Adipocyte (in vitro differentiated cells): ENCODE results near the gene MGRN1.

Experiments used
- DNase-seq: peaks from one replicate; pipeline ENCODE4 v3.0.0-alpha.2; 2015; ENCODE audit warnings: low read depth
- H3K27me3 ChIP-seq: replicated peaks from 2 replicates; pipeline ENCODE4 v1.7.0; 2013; ENCODE audit warnings: mild to moderate bottlenecking, low read length, moderate library complexity; ENCODE audit not compliant: control insufficient read depth, insufficient read depth
- H3K36me3 ChIP-seq: 2 replicates; pipeline ENCODE4 v1.7.0; 2013; ENCODE audit warnings: low read length, mild to moderate bottlenecking, moderate library complexity; ENCODE audit not compliant: control insufficient read depth, insufficient read depth, severe bottlenecking
- H3K4me1 ChIP-seq: 2 replicates; pipeline ENCODE4 v1.7.0; 2013; ENCODE audit warnings: mild to moderate bottlenecking, low read length, moderate library complexity; ENCODE audit not compliant: control insufficient read depth, insufficient read depth
- H3K4me3 ChIP-seq: 2 replicates; pipeline ENCODE4 v1.7.0; 2013; ENCODE audit warnings: mild to moderate bottlenecking, low read length, moderate library complexity
- H3K9ac ChIP-seq: 2 replicates; pipeline ENCODE4 v1.7.0; 2013; ENCODE audit warnings: mild to moderate bottlenecking, low read length, moderate library complexity
- H3K9me3 ChIP-seq: 2 replicates; pipeline ENCODE4 v1.7.0; 2013; ENCODE audit warnings: mild to moderate bottlenecking, low read length, moderate library complexity; ENCODE audit not compliant: control insufficient read depth

Gene MGRN1

DNA sequence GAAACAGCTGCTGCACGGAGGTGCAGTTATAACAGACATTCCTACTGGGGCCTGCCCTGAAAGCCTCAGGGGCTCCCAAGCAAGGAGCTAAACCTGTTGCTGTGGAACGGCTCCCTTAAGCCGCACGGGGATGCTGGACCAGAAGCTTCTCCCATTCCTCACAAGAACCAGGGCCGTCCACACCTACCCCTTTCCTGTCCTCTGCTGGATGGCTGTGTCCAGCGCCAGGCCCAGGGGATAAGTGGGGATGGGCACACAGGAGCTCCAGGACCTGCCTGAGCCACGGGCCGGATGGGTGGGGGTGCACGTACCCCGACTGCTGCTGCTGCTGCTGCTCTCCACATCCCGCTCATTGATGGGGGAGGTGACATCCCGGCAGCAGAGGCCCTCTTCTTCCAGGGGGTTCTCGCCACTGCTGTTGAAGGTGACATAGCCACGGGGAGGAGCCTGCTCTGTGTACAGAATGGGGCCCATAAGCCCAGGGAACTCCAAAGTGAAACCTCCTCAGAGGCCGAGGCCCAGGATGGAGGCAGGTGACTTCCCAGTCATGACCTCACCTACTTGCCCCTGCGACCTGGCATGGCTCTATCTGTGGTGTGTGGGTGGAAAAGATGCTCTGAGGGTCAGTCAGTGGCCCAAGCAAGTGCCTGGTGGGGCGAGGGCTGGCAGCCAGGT lies 77.3 kb downstream of the MGRN1 start:
- no peak overlapping the region for H3K9ac ChIP-seq
- no peaks in the 10 kb centered on the region for H3K4me1 ChIP-seq
- H3K4me3 ChIP-seq = no peak overlapping the region
- no peaks in the 10 kb centered on the region for H3K9me3 ChIP-seq
- DNase-seq = no peak
- no peaks in the 10 kb centered on the region for H3K27me3 ChIP-seq
- peaks cover 65% of the 10 kb centered on the region for H3K36me3 ChIP-seq

DNA sequence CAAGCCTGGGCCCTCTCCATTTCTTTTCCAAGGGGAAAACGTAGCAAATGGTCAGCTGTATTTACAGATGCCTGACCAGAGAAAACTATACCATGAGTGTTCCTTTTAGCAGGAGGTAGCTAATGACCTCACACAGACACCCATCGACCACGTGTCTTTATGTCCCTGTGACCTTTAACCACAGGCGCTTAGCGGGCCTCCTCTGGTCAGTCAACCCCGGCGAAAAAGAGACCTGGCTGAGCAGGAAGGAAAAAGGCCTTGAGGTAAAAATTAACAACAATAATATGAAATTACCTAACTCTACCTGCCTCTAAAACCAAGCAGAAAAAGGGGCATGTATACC lies 77.8 kb downstream of the MGRN1 start:
- H3K9ac ChIP-seq = no peak overlapping the region
- H3K4me3 ChIP-seq = no peak overlapping the region
- H3K36me3 ChIP-seq = peaks cover 65% of the 10 kb centered on the region
- H3K27me3 ChIP-seq = no peaks in the 10 kb centered on the region
- no peak for DNase-seq
- H3K9me3 ChIP-seq = no peaks in the 10 kb centered on the region
- H3K4me1 ChIP-seq = no peaks in the 10 kb centered on the region

DNA sequence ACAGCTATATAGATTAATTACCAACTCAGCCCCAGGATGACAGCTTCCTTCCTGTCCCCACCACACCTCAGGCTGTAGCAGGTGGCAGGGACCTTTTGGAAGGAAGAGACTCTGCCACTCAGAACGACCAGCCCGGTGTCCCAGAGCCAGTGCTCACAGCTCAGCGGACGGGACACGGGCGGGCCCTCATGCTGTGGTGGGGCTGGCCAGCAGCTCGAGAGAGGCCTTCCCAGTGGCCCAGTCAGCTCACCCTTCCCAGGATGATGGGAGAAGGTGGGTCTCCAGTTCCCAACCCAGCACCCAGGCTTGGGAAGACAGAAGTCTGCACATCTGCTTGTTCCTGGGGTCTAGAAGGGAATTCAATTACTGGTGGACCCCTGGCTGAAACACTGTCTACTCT lies 79.3 kb downstream of the MGRN1 start:
- DNase-seq = no peak
- H3K36me3 ChIP-seq = peaks cover 58% of the 10 kb centered on the region

DNA sequence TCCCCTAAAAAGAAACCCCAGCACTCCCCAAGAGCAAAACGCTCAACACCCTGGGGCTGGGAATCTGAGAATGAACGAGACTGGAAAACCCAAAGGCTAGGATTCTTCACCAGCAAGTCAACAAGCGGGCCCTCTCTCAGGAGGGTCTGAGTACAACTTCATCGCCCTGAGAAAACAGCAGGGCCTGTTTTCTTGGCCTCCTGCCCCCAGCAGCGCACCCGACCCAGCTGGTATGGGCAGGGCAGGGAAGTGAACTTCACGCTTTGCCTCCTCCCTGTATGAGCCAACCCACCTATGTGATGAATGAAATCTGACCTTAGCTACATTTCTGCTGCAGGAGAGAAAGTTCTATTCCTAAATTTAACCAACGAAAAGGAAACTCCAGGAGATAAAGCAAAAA lies 79.9 kb downstream of the MGRN1 start:
- peaks cover 52% of the 10 kb centered on the region for H3K36me3 ChIP-seq

More for the DNA sequence above, 79.3 kb downstream of the MGRN1 start:
- no peak overlapping the region for H3K9ac ChIP-seq
- H3K9me3 ChIP-seq = no peaks in the 10 kb centered on the region
- H3K4me1 ChIP-seq = no peaks in the 10 kb centered on the region
- no peaks in the 10 kb centered on the region for H3K27me3 ChIP-seq
- no peak overlapping the region for H3K4me3 ChIP-seq

DNA sequence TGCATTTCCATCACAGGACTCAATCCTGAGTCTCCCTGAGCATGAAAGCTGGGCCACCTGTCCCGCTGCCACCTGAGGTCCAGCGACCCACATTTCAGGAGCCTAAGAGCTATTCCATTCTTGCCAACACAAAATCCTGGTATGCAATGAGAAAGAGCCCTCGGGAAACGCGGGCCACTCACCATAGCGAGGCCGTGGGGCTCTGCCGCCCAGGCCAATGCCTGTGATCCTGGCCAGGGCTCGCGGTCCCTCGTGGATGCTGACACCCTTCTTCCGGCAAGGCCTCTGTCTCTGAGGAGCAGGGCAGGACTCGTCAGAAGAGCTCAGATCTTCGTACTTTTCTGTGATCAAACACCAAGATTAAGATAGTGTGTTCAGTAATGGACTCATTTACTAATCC lies 80.3 kb downstream of the MGRN1 start:
- peaks cover 50% of the 10 kb centered on the region for H3K36me3 ChIP-seq
- no peak overlapping the region for H3K4me3 ChIP-seq
- no peak overlapping the region for H3K9ac ChIP-seq
- H3K4me1 ChIP-seq = no peaks in the 10 kb centered on the region
- H3K9me3 ChIP-seq = no peaks in the 10 kb centered on the region
- no peak for DNase-seq
- no peaks in the 10 kb centered on the region for H3K27me3 ChIP-seq

More for the DNA sequence above, 79.9 kb downstream of the MGRN1 start:
- H3K4me3 ChIP-seq = no peak overlapping the region
- no peaks in the 10 kb centered on the region for H3K4me1 ChIP-seq
- no peak for DNase-seq
- H3K27me3 ChIP-seq = no peaks in the 10 kb centered on the region
- no peaks in the 10 kb centered on the region for H3K9me3 ChIP-seq
- H3K9ac ChIP-seq = no peak overlapping the region

DNA sequence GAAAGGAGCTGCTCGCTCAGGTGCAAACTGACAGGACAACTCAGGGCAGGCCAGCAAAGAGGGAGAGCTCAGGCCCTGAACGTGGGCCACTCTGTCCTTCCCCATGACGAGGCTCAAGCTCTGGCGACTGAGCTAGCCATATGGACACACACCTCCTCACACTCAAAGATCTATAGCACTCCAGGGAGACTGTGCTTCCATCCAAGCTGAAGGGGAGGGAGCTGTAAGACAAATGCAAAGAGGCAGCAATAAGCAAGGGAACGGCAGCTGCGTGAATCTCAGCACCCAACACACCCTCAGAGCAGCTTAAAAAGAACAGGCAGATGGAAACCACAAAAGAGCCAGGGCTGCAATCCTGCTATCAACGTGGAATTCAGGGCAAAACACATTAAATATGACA lies 82.2 kb downstream of the MGRN1 start:
- Histone ChIP-seq H3K9me3 (no peaks in the 10 kb centered on the region), H3K36me3 (peaks cover 40% of the 10 kb centered on the region), H3K9ac (no peak overlapping the region), H3K27me3 (no peaks in the 10 kb centered on the region), H3K4me1 (no peaks in the 10 kb centered on the region), H3K4me3 (no peak overlapping the region)
- no peak for DNase-seq

DNA sequence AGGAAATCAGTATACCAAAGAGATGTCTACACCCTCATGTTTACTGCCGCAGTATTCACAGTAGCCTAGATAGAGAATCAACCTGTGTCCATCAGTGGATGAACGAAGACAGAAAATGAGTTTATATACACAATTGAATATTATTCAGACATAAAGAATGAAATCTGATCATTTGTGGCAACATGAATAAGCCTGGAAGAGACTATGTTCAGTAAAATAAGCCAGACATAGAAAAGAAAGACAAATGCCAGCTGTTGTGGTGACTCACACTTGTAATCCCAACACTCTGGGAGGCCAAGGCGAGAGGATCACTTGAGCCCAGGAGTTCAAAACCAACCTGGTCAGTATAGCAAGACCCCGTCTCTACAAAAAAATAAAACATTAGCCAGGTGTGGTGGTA lies 84.9 kb downstream of the MGRN1 start:
- Histone ChIP-seq H3K27me3 (no peaks in the 10 kb centered on the region), H3K36me3 (peaks cover 40% of the 10 kb centered on the region), H3K4me3 (no peak overlapping the region), H3K9me3 (no peaks in the 10 kb centered on the region), H3K9ac (no peak overlapping the region), H3K4me1 (no peaks in the 10 kb centered on the region)
- peak; percentile 28 for DNase-seq

DNA sequence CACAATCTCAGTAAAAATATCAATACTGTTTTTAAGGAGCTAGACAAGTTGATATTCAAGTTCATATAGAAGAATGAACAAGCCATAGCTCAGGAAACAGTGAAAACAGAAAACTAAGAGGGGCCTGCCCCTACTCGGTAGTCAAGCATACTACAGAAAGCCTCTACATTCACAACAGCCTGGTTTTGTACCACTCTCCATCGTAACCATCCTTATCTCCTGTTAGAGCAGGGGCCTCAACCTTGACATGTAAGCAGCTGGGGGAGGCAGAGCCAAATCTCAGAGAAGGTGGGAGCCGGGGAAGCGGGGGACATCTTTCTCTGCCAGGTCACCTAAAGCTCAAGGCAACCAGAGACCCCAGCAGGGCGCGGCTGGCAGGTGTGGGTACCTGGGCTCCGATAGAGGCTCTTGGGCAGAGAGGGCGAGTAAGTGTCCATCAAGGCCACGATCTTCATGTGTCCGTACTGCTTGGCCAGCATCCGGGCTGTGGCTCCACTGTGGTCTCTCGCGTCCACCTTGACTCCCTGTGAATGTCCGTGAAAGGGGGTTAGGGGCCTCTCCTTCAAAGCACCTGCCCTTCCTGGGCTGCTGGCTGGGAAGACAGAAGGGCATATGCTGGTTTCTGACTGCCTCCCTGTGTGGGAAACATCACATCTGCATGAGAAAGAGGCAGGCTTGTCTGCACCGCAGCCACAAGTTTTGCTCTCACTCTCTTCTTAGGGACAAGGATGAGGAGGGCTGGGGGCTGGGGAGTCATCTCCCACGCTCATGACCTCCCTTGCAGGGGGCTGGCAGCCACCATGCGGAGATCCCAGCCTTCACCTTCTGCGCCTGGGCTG lies 89.3 kb downstream of the MGRN1 start:
- no peaks in the 10 kb centered on the region for H3K9me3 ChIP-seq
- H3K27me3 ChIP-seq = no peaks in the 10 kb centered on the region
- no peak for DNase-seq
- H3K4me3 ChIP-seq = no peak overlapping the region
- peaks cover 38% of the 10 kb centered on the region for H3K36me3 ChIP-seq
- no peak overlapping the region for H3K9ac ChIP-seq
- no peaks in the 10 kb centered on the region for H3K4me1 ChIP-seq

DNA sequence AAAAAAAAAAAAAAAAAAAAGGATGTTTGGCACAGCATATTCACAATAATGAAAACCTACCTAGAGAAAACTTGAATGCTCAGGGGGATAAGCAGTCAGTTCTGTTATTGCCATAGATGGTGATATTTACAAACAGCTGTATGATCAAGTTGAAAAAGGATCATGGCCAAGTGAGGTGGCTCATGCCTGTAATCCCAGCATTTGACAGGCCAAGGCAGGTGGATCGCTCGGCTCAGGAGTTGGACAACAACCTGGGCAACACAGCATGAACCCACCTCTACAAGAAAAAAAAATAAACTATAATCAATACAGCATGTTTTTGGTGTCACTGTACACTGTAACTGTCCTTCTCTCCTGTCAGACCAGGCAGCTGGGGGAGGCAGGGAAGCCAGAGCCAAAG lies 90.4 kb downstream of the MGRN1 start:
- no peaks in the 10 kb centered on the region for H3K27me3 ChIP-seq
- DNase-seq = no peak
- peaks cover 39% of the 10 kb centered on the region for H3K36me3 ChIP-seq
- H3K4me1 ChIP-seq = no peaks in the 10 kb centered on the region
- no peak overlapping the region for H3K9ac ChIP-seq
- no peaks in the 10 kb centered on the region for H3K9me3 ChIP-seq
- H3K4me3 ChIP-seq = no peak overlapping the region

DNA sequence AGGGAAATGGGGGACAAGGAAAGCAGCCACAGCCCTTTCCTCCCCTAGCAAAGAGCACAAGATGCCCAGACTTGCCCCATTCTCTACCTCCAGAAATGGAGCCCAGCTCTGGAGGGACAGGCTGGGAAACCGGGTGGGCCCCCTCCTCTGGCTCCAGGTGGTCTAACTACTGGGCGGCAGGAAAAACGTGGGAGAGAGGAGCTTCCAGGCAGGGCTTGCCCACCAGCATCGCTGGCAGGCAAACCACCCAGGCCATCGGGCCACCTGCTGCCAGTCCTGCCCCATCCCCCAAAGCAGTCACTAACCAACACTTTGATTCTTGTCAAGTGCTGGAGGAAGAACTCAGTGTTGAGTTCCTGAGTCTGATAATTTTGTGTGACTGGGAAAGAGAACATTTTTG lies 93.8 kb downstream of the MGRN1 start:
- Histone ChIP-seq H3K36me3 (peaks cover 33% of the 10 kb centered on the region), H3K4me1 (no peaks in the 10 kb centered on the region), H3K27me3 (no peaks in the 10 kb centered on the region), H3K4me3 (no peak overlapping the region), H3K9ac (no peak overlapping the region), H3K9me3 (no peaks in the 10 kb centered on the region)
- no peak for DNase-seq

DNA sequence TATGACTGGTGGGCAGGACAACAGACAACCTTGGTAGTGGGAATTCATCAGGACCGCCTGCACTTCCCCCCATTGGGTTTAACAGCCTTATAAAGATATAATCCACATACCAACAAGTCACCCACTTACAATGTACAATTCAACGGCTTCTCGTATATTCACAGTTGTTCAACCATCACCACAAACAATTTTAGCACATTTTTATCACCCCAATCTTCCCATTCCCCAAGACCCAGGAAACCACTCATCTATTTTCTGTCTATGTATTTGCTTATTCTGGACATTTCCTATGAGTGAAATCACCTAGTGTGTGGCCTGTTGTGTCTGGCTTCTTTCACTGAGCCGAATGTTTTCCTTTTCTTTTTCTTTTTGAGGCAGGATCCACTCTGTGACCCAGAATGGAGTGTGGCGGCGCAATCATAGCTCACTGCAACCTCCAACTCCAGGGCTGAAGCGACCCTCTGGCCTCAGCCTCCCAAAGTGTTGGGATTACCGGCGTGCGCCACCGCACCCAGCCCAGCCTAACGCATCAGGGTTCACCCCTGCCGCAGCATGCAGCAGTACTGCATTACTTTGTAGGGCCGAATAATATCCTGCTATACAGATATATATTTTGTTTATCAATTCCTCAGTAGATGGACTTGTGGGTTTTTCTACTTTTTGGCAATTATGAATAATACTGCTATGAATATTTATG lies 98.6 kb downstream of the MGRN1 start:
- no peak overlapping the region for H3K9ac ChIP-seq
- H3K36me3 ChIP-seq = peaks cover 32% of the 10 kb centered on the region
- no peak for DNase-seq
- no peaks in the 10 kb centered on the region for H3K4me1 ChIP-seq
- no peaks in the 10 kb centered on the region for H3K27me3 ChIP-seq
- H3K9me3 ChIP-seq = no peaks in the 10 kb centered on the region
- no peak overlapping the region for H3K4me3 ChIP-seq
